Sigmoid colon (tissue), 7 donors: ENCODE results near the gene GP1BA. TPM values are rescaled to one million over a fixed set of nuclear protein-coding genes. Genes with fewer than 3 reads are reported as not detected.
A peak's percentile ranks its signal among the peaks of the same experiment; 100 is the strongest.

Experiments used
- DNase-seq: peaks from one replicate; pipeline ENCODE4 v3.0.0-alpha.2; 2019
- H3K27ac ChIP-seq, 4 donors: fragments of 200-600 bp; sonication (generic); one replicate each; pipeline ENCODE4 v1.5.1; 2016 to 2019; ENCODE audit warnings: mild to moderate bottlenecking in 1 of 4
- H3K27me3 ChIP-seq, 3 donors: fragments of 200-600 bp; sonication (generic); one replicate each; pipeline ENCODE4 v1.5.1; 2019; ENCODE audit warnings: mild to moderate bottlenecking in 1 of 3
- H3K36me3 ChIP-seq, 4 donors: fragments of 200-600 bp; sonication (generic); one replicate each; pipeline ENCODE4 v1.5.1; 2016 to 2019
- H3K4me1 ChIP-seq, 4 donors: fragments of 200-600 bp; sonication (generic); one replicate each; pipeline ENCODE4 v1.5.1; 2017 to 2019
- H3K4me3 ChIP-seq, 4 donors: fragments of 200-600 bp; sonication (generic); one replicate each; pipeline ENCODE4 v1.5.1; 2017 to 2019; ENCODE audit warnings: mild to moderate bottlenecking in 2 of 4, moderate library complexity in 1 of 4
- H3K9me3 ChIP-seq, 4 donors: fragments of 200-600 bp in 3 of 4; sonication (generic) in 3 of 4; one replicate each; pipeline versions ENCODE4 v1.5.1 to v1.6.1; 2013 to 2019
- EP300 ChIP-seq, 4 donors: sonication (generic); formaldehyde crosslinking; IDR thresholded peaks; one replicate each; pipeline ENCODE4 v1.6.1; 2017; ENCODE audit warnings: antibody characterized with exemption in 4 of 4
- POLR2A ChIP-seq, 2 donors: fragments of 450-650 bp; IDR thresholded peaks; one replicate each; pipeline ENCODE4 v1.6.1; 2016; ENCODE audit warnings: antibody characterized with exemption in 2 of 2, mild to moderate bottlenecking in 2 of 2, moderate library complexity in 2 of 2
- POLR2AphosphoS5 ChIP-seq, 4 donors: sonication (generic); formaldehyde crosslinking; IDR thresholded peaks; one replicate each; pipeline ENCODE4 v1.6.1; 2017; ENCODE audit warnings: antibody characterized with exemption in 4 of 4
- WGBS, 2 donors: extraction: QIAGEN DNeasy Blood & Tissue Kit; methylation state at CpG; one replicate each; pipeline ENCODE4 v1.1.7; 2013; 5-methylcytosine and 5-hydroxymethylcytosine counted together
- intact Hi-C: fragments of 100-400 bp; cut with DNase I; formaldehyde crosslinking; loops from one replicate; pipeline ENCODE4 v1.15.1; 2023
- polyA plus RNA-seq, 3 donors: library from polyadenylated mRNA; stranded (reverse); fragments of 200-250 nt; gene quantifications; one replicate each; pipeline ENCODE4 v1.2.3, GENCODE V29; 2013
- total RNA-seq, 4 donors: library from RNA; depleted of rRNA; stranded (reverse); fragments of >200 nt; gene quantifications; one replicate each; pipeline ENCODE4 v1.1.0, GENCODE V29; 2016
- TF ChIP-seq, protein P1 (sequence below), 4 experiments: fragments of 450-650 bp in 3 of 4; fragments of 200-600 bp in 1 of 4; IDR thresholded peaks; one replicate each; pipeline ENCODE4 v1.5.1; 2016 to 2019; ENCODE audit warnings: antibody characterized with exemption in 4 of 4, mild to moderate bottlenecking in 3 of 4, moderate library complexity in 2 of 4
- donor health status: healthy with polysubstance abuse.
- donor health status: Bipolar disorder and iron deficiency.
- donor health status: healthy.

The GP1BA gene
- total and polyA plus RNA-seq, 7 donors = 1.1 TPM; not detected in 6

DNA sequence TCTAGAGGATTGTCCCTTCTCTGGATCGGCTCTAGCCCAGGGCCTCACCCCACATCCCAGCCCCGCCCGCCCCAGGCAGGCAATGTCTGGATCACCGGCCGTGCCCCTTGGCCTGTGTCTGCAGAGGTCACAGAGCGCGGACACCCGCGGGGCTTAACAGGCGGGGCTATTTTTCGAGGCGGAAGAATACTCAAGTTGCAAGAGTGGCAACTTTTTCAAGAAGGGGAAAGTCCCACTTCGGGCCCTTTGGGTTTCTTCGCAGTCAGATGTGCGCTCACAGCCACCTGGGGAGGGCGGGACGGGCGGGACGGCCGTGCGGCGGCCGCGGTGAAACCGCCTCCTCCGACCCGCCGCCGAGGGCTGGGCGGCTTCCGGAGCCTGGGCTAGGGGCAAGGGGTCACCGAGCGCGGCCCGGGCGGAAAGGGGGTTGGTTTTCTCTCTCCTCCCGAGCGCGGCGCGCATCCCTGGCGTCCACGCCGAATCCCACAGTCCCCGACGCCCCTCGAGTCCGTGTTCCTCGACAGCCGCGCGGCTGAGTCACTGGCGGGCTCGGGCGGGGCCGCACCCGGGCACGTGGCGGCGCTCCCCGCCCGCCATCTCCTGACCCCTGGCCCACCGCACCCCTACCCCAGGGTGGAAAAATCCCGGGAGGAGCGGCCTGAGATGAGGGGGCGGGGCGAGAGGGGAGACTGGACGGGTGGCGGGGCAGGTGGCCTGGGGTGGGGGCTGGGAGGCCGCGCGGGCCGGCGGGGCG, 17.4 kb downstream of the GP1BA start:
- no peaks in the 10 kb centered on the region for H3K27me3 ChIP-seq
- TF ChIP-seq POLR2A (IDR thresholded peaks at IDR 0.05) = no peak
- peak in 2 of 4 donors; percentile 40 to 42 for TF ChIP-seq POLR2AphosphoS5 (IDR thresholded peaks at IDR 0.05)
- no peak for TF ChIP-seq EP300 (IDR thresholded peaks at IDR 0.05)
- TF ChIP-seq, protein P1, sequence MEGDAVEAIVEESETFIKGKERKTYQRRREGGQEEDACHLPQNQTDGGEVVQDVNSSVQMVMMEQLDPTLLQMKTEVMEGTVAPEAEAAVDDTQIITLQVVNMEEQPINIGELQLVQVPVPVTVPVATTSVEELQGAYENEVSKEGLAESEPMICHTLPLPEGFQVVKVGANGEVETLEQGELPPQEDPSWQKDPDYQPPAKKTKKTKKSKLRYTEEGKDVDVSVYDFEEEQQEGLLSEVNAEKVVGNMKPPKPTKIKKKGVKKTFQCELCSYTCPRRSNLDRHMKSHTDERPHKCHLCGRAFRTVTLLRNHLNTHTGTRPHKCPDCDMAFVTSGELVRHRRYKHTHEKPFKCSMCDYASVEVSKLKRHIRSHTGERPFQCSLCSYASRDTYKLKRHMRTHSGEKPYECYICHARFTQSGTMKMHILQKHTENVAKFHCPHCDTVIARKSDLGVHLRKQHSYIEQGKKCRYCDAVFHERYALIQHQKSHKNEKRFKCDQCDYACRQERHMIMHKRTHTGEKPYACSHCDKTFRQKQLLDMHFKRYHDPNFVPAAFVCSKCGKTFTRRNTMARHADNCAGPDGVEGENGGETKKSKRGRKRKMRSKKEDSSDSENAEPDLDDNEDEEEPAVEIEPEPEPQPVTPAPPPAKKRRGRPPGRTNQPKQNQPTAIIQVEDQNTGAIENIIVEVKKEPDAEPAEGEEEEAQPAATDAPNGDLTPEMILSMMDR (IDR thresholded peaks at IDR 0.05) = no peak
- peaks cover 5 to 23% (median 16%) of the 10 kb centered on the region in 4 donors for H3K36me3 ChIP-seq
- H3K27ac ChIP-seq = peak overlapping the region; percentile 98 to 100 (median 99)
- H3K4me3 ChIP-seq = peak overlapping the region; percentile 80 to 99 (median 96)
- H3K9me3 ChIP-seq = no peaks in the 10 kb centered on the region
- H3K4me1 ChIP-seq = peaks cover 0 to 52% (median 38%) of the 10 kb centered on the region in 4 donors
- intact Hi-C loops = loop anchor here (1.0 kb wide), 1 partner anchor 18 kb away; the partner anchor contains the start of gene SPAG7
- 1% methylated on average over 75 of the region's 75 CpGs for WGBS, 2 donors
- peak; percentile 89 for DNase-seq

DNA sequence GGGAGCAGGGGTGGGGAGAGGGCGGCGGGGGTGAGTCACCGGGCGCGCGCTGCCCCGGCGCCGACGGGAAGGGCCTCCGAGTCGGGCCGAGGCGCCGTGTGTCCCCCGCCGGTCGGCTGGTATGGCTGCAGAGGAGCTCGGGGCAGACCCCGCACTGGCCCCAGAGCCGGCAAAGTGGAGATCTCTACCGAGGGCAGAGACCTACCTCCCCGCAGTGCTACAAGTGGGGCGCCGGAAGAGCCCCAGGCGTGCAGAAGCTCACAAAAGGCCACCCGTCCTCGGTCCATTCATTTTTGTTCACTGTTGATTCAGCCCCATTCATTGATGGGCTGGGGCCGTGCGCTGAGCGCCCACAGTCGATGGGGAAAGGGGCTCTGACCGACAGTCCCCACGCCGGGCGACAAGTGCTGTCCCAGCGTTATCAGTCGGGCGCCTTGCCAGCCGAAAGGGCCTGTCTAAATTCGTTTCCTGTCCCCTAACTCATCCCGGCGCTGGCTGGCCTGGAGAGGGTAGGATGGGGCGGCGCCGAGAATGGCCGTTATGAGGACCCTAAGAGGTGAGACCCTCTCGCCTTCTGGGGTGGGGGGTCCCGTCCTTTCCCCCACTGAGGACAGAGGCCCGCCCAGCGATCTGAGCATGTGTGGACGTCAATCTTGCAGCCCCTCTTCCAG, 18.1 kb downstream of the GP1BA start:
- peak overlapping the region; percentile 98 to 100 (median 99) for H3K27ac ChIP-seq
- peaks cover 0 to 16% (median 11%) of the 10 kb centered on the region in 4 donors for H3K36me3 ChIP-seq
- TF ChIP-seq EP300 (IDR thresholded peaks at IDR 0.05) (no peak), POLR2AphosphoS5 (IDR thresholded peaks at IDR 0.05) (peak in 1 of 4 donors; percentile 2)
- H3K4me3 ChIP-seq = peak overlapping the region; percentile 80 to 99 (median 96)
- intact Hi-C loops = no loop called here
- H3K9me3 ChIP-seq = no peaks in the 10 kb centered on the region
- 2 to 6% methylated on average over 52 of the region's 52 CpGs for WGBS, 2 donors
- DNase-seq = peak; percentile 83
- H3K4me1 ChIP-seq = peaks cover 0 to 44% (median 31%) of the 10 kb centered on the region in 4 donors
- H3K27me3 ChIP-seq = no peaks in the 10 kb centered on the region

DNA sequence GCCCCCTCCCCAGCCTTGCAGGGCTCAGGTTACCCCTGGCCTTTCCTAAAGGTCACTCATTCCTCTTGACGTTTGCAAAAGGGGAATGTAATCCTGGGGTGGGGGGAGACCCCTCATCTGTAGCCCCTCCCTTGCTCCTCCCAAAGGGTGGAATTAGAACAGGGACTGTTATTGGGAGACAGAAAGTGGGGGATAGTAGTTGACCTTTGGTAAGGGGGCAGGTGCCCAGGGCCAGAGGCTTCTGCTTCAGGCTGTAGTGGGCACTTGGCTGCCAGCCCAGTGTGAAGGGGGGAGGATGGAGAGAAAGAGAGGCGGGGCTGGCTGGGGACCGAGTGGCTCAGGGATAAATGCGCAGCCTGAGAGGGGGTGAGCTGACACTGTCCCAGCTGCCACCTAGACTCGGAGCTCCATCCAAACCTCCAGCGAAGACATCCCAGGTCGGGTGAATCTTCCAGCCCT, 18.7 kb downstream of the GP1BA start, which contains the start of gene ENO3:
Gene ENO3 (plus strand): TSS at position 374 of the 459 bp plus-strand sequence. CDS start 711 bp downstream, outside the sequence.
- peak within 1 kb of the TSS; percentile 80 to 99 (median 96) for H3K4me3 ChIP-seq
- TF ChIP-seq, protein P1 (IDR thresholded peaks at IDR 0.05) = no peak
- TF ChIP-seq POLR2A (IDR thresholded peaks at IDR 0.05) (no peak), POLR2AphosphoS5 (IDR thresholded peaks at IDR 0.05) (no peak), EP300 (IDR thresholded peaks at IDR 0.05) (no peak)
- H3K27me3 ChIP-seq = no peaks in the 10 kb centered on the region
- peaks cover 0 to 11% (median 7%) of the 10 kb centered on the region in 4 donors for H3K36me3 ChIP-seq
- peak within 1 kb of the TSS; percentile 98 to 100 (median 99) for H3K27ac ChIP-seq
- WGBS, 2 donors = 40 to 47% methylated on average over 7 of the region's 7 CpGs
- DNase-seq = no peak
- peaks cover 0 to 39% (median 25%) of the 10 kb centered on the region in 4 donors for H3K4me1 ChIP-seq
- intact Hi-C loops = no loop called here
- H3K9me3 ChIP-seq = no peaks in the 10 kb centered on the region

DNA sequence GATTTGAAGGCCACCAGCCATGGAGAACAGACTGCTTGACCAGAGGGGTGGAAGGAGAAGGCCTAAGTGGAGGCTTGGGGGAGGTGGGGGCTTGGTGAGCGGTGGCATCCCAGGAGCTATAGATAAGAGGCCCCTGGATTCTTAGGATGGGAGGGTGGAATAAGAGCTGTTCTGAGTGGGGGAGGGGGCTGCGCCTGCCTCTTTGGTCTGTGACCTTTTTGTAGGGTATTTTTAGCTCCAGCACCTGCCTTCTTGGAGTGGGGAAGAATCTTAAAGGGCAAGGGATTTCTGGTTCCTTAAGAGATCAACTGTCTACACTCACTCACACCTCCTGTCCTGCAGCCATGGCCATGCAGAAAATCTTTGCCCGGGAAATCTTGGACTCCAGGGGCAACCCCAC, 19.4 kb downstream of the GP1BA start:
- Histone ChIP-seq H3K9me3 (no peaks in the 10 kb centered on the region), H3K27ac (peak overlapping the region; percentile 98 to 100 (median 99)), H3K36me3 (peaks cover 0 to 4% (median under 1%) of the 10 kb centered on the region in 4 donors), H3K27me3 (no peaks in the 10 kb centered on the region), H3K4me1 (peaks cover 0 to 32% (median 18%) of the 10 kb centered on the region in 4 donors), H3K4me3 (no peak overlapping the region)
- 93 to 97% methylated on average over 3 of the region's 3 CpGs for WGBS, 2 donors
- DNase-seq = no peak
- TF ChIP-seq POLR2A (IDR thresholded peaks at IDR 0.05) = no peak
- intact Hi-C loops = no loop called here

DNA sequence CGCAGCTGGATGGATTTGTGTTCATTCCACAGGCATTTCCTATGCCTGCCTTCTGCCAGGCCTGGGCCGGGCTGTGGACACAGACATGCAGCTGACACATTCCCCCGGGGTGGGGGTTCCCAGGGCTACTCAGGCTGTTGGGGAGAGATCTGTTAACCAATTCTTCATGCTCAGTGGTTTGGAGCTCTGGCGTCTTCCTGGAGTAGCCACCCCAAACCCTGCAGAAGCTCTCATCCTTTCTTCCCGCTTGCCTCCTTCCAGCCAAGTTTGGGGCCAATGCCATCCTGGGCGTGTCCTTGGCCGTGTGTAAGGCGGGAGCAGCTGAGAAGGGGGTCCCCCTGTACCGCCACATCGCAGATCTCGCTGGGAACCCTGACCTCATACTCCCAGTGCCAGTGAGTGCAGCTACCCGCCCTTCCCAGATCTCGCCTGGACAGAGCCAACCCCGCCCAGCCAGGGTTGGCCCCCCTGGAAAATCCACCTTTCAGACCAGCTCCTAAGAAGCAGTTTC, 21.4 kb downstream of the GP1BA start:
- TF ChIP-seq POLR2AphosphoS5 (IDR thresholded peaks at IDR 0.05) (no peak), EP300 (IDR thresholded peaks at IDR 0.05) (no peak), POLR2A (IDR thresholded peaks at IDR 0.05) (no peak)
- TF ChIP-seq, protein P1 (IDR thresholded peaks at IDR 0.05) = no peak
- no peak overlapping the region for H3K27ac ChIP-seq
- intact Hi-C loops = no loop called here
- no peak overlapping the region for H3K4me3 ChIP-seq
- H3K36me3 ChIP-seq = peaks cover 0 to 5% (median 2%) of the 10 kb centered on the region in 4 donors
- no peaks in the 10 kb centered on the region for H3K27me3 ChIP-seq
- DNase-seq = no peak
- 75 to 84% methylated on average over 14 of the region's 14 CpGs for WGBS, 2 donors
- H3K9me3 ChIP-seq = no peaks in the 10 kb centered on the region
- H3K4me1 ChIP-seq = peaks cover 0 to 26% (median 14%) of the 10 kb centered on the region in 4 donors
